GM19452 (cell line): ENCODE measurements around the gene SCN4A.
"Not testable (repeated sequence)": the region's sequence is repeated elsewhere in the genome, so short reads cannot be mapped to it uniquely, and the experiment has no call there.

Experiments used
- ATAC-seq: cut with Tn5 transposase; IDR thresholded peaks from one replicate; pipeline ENCODE4 v1.9.1; 2021; ENCODE audit not compliant: unreplicated experiment

Gene SCN4A

GRCh38 chr17:63889026-63889848, 83.5 kb downstream of the SCN4A start:
- not testable (repeated sequence) for ATAC-seq
